Measurements from ENCODE around the gene RTN4.
A peak's percentile ranks its signal among the peaks of the same experiment; 100 is the strongest.
"Not testable (repeated sequence)": the region's sequence is repeated elsewhere in the genome, so short reads cannot be mapped to it uniquely, and the experiment has no call there.

Gene RTN4

DNA sequence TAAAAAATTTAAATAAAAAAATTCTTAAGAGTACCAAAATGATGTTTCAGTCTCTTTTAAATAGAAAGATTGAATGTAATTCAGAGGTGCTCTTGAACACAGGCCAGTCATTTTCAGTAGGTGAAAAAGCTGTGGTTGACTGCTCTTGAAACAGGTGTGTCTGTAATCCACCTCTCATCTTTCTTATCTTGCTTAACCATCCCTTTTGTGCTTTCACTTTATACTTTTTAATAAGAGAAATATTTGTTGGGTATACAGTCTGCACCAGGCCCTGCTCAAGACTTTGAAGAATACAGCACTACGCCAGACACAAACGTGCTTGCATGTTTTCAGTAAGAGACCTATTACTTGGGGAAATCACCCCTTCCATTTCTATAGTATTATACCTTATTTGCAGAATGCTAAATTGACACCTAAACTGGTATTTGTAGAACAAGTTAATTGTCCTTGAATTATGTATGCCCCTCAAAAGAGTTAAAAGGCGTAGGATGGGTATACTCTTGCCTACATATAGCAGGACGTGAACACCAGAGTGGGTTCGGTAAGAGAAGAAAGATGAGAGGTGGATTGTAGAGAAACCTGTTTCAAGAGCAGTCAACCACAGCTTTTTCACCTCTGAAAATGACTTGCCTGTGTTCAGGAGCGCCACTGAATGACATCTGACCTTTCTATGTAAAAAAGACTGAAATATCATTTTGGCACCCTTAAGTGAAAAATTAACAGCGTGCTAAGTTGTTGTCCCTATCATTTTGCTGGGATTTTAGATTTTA lies 4.0 kb upstream of the RTN4 start:
- H3K4me3 Mint-ChIP-seq, result no peak overlapping the region
- H3K27ac Mint-ChIP-seq, result no peak overlapping the region
- no peaks in the 10 kb centered on the region for H3K27me3 Mint-ChIP-seq (ENCODE audit: low read depth, poor library complexity)
- peaks cover 23% of the 10 kb centered on the region for H3K4me1 Mint-ChIP-seq
- no peak for DNase-seq
- H3K36me3 Mint-ChIP-seq (ENCODE audit: low read depth), result no peaks in the 10 kb centered on the region
- no peaks in the 10 kb centered on the region for H3K9me3 Mint-ChIP-seq
- TF ChIP-seq, protein P1, sequence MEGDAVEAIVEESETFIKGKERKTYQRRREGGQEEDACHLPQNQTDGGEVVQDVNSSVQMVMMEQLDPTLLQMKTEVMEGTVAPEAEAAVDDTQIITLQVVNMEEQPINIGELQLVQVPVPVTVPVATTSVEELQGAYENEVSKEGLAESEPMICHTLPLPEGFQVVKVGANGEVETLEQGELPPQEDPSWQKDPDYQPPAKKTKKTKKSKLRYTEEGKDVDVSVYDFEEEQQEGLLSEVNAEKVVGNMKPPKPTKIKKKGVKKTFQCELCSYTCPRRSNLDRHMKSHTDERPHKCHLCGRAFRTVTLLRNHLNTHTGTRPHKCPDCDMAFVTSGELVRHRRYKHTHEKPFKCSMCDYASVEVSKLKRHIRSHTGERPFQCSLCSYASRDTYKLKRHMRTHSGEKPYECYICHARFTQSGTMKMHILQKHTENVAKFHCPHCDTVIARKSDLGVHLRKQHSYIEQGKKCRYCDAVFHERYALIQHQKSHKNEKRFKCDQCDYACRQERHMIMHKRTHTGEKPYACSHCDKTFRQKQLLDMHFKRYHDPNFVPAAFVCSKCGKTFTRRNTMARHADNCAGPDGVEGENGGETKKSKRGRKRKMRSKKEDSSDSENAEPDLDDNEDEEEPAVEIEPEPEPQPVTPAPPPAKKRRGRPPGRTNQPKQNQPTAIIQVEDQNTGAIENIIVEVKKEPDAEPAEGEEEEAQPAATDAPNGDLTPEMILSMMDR (IDR thresholded peaks at IDR 0.05), result no peak

DNA sequence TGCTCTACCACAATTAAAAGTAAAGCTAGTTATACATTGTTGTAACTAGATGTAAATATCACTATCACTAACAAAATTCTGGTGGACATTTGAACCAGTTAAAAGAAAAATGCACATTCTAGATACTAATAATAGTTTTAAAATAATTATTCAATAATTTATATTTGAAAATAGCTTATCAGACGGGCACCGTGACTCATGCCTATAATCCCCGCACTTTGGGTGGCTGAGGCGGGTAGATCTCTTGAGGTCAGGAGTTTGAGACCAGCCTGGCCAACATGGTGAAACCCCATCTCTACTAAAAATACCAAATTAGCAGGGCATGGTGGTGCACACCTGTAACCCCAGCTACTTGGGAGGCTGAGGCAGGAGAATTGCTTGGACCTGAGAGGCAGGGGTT lies 3.0 kb upstream of the RTN4 start:
- not testable (repeated sequence) for H3K9me3 Mint-ChIP-seq; H3K4me3 Mint-ChIP-seq; H3K27me3 Mint-ChIP-seq (ENCODE audit: low read depth, poor library complexity); DNase-seq; H3K36me3 Mint-ChIP-seq (ENCODE audit: low read depth); H3K27ac Mint-ChIP-seq
- peaks cover 28% of the 10 kb centered on the region for H3K4me1 Mint-ChIP-seq

DNA sequence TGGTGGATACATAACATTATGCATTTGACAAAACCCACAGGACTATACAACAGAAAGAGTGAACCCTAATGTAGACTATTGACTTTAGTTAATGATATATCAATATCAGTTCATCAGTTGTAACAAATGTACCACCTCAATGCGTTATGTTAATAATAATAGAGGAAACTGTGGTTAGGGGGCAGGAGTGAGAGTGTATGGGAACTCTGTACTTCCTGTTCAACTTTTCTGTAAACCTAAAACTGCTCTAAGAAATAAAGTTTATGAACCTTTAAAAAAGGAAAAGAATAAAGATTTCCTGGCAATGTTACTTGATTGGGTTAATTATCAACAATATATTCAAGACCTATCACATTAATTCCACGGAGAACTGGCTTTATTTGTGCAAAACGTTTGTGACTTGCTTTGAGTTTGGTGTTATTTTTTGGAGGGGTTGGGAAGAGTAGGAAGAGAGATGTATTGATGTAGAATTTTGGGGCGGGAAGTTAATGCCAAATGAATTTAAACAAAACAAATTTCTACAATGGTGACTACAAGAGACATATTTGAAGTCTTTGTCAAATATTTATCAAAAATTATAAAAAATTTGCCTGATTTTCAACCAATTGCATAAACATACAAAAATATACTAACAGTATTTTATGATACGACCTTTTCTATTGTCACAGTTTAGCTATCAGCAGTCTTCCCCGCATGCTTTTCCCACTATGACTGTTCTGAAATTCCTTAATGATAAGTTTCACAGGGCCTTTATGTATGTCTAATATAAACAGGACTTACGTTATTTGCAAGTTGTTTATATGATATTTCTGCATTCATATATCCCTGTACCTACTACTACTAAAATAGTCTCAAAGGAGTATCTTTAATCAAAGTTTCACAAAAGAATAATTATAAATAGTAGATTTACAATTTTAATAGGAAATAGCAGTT lies 2.1 kb upstream of the RTN4 start:
- TF ChIP-seq, protein P1 (IDR thresholded peaks at IDR 0.05), result no peak
- no peaks in the 10 kb centered on the region for H3K27me3 Mint-ChIP-seq (ENCODE audit: low read depth, poor library complexity)
- no peak for DNase-seq
- peak overlapping the region; percentile 41 for H3K4me3 Mint-ChIP-seq
- H3K4me1 Mint-ChIP-seq, result peaks cover 34% of the 10 kb centered on the region
- no peaks in the 10 kb centered on the region for H3K36me3 Mint-ChIP-seq (ENCODE audit: low read depth)
- H3K27ac Mint-ChIP-seq, result no peak overlapping the region
- no peaks in the 10 kb centered on the region for H3K9me3 Mint-ChIP-seq

DNA sequence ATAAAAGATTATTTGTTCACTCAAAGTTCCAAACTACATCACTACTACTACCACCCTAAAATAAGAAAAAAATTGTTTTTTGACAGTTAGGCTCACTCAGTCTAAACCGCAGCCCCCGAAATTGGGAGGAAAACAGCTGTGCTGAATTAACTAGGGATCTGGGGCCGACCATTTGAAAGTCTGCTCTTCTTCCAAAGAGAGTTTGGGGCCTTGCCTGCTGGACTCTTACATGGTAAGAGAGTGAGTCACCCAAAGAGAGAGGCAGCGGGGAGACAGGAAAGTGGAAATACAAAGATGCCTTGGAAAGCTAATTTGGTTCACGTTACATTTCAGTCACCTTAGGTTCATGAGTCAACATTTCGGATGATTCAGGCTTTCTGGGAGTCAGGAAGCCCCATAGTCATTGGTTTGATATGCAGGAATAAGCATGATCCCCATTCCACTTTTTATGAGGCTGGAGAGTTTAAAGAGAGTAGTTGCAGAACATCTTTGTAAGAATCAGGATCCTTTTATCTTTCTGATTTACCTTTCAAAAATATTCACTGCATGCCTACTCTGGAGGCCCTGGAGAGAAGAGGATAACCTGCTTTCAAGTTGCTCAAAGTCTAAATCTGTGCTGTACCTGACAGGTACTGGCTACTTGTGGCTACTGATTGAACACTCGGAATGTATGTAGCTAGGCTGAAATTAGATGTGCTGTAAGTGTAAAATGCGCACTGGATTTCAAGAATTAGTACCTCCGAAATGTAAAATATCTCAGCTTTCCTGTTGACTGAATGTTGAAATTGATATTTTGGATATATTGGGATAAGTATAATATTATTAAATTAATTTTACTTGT lies 995 bp upstream of the RTN4 start:
- no peaks in the 10 kb centered on the region for H3K36me3 Mint-ChIP-seq (ENCODE audit: low read depth)
- no peaks in the 10 kb centered on the region for H3K27me3 Mint-ChIP-seq (ENCODE audit: low read depth, poor library complexity)
- DNase-seq, result no peak
- peak overlapping the region; percentile 99 for H3K27ac Mint-ChIP-seq
- peak overlapping the region; percentile 100 for H3K4me3 Mint-ChIP-seq
- peaks cover 46% of the 10 kb centered on the region for H3K4me1 Mint-ChIP-seq
- H3K9me3 Mint-ChIP-seq, result no peaks in the 10 kb centered on the region
- TF ChIP-seq, protein P1 (IDR thresholded peaks at IDR 0.05), result no peak

DNA sequence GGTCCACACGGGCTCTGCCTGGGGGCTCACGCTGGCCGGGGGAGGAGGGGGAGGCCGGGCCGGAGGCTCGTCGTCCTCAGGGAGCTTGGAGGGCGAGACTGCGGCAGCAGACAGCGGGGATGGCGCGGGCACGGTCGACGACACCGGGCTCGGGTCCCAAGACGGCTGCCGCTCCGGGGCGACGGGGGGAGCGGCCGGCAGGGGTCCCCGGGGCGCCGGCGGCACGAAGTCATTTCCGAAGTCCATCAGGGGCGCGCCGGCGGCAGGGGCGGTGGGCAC lies 491 bp downstream of the RTN4 start:
- H3K27ac Mint-ChIP-seq, result no peak overlapping the region
- DNase-seq, result no peak
- H3K9me3 Mint-ChIP-seq, result no peaks in the 10 kb centered on the region
- H3K4me3 Mint-ChIP-seq, result peak overlapping the region; percentile 100
- H3K27me3 Mint-ChIP-seq (ENCODE audit: low read depth, poor library complexity), result no peaks in the 10 kb centered on the region
- H3K36me3 Mint-ChIP-seq (ENCODE audit: low read depth), result peaks cover 6% of the 10 kb centered on the region
- H3K4me1 Mint-ChIP-seq, result peaks cover 59% of the 10 kb centered on the region
- TF ChIP-seq, protein P1 (IDR thresholded peaks at IDR 0.05), result no peak
